Parathyroid adenoma (tissue), 2 donors: Measurements from ENCODE around the gene THSD4.

Source experiments
- H2AFZ ChIP-seq: fragments of 300-600 bp; sonication (generic); one replicate; pipeline ENCODE4 v1.7.0; 2017; ENCODE audit warnings: antibody characterized with exemption, mild to moderate bottlenecking
- H3K27ac ChIP-seq: fragments of 300-600 bp; sonication (generic); one replicate; pipeline ENCODE4 v1.7.0; 2017
- H3K27me3 ChIP-seq: fragments of 300-600 bp; sonication (generic); one replicate; pipeline ENCODE4 v1.7.0; 2017; ENCODE audit warnings: low read length; ENCODE audit not compliant: control insufficient read depth, insufficient read depth
- H3K36me3 ChIP-seq: fragments of 300-600 bp; sonication (generic); one replicate; pipeline ENCODE4 v1.7.0; 2017; ENCODE audit warnings: low read length; ENCODE audit not compliant: control insufficient read depth, insufficient read depth
- H3K4me1 ChIP-seq: fragments of 300-600 bp; sonication (generic); one replicate; pipeline ENCODE4 v1.7.0; 2017; ENCODE audit warnings: control low read depth
- H3K4me2 ChIP-seq: fragments of 300-600 bp; sonication (generic); one replicate; pipeline ENCODE4 v1.7.0; 2017; ENCODE audit warnings: low read length
- H3K4me3 ChIP-seq: fragments of 300-600 bp; sonication (generic); one replicate; pipeline ENCODE4 v1.7.0; 2017; ENCODE audit warnings: low read depth, low read length
- H3K79me2 ChIP-seq: fragments of 300-600 bp; sonication (generic); one replicate; pipeline ENCODE4 v1.7.0; 2017; ENCODE audit warnings: control low read depth
- H3K9ac ChIP-seq: fragments of 300-600 bp; sonication (generic); one replicate; pipeline ENCODE4 v1.7.0; 2017; ENCODE audit warnings: mild to moderate bottlenecking
- H3K9me3 ChIP-seq: fragments of 300-600 bp; sonication (generic); one replicate; pipeline ENCODE4 v1.7.0; 2017; ENCODE audit warnings: low read length; ENCODE audit not compliant: control insufficient read depth
- CTCF ChIP-seq: fragments of 300-600 bp; sonication (generic); IDR thresholded peaks from one replicate; pipeline ENCODE4 v1.7.0; 2017; ENCODE audit warnings: antibody characterized with exemption, mild to moderate bottlenecking
- donor health status: primary hyperparathyroidism.

THSD4 gene

GRCh38 chr15:71677352-71677751, 562.1 kb downstream of the THSD4 start:
- no peak overlapping the region for H3K4me2 ChIP-seq
- no peak for TF ChIP-seq CTCF
- H3K4me1 ChIP-seq: no peaks in the 10 kb centered on the region
- no peaks in the 10 kb centered on the region for H3K27me3 ChIP-seq
- peak overlapping the region; percentile 50 for H2AFZ ChIP-seq
- H3K4me3 ChIP-seq: no peak overlapping the region
- H3K9ac ChIP-seq: no peak overlapping the region
- no peaks in the 10 kb centered on the region for H3K36me3 ChIP-seq
- H3K27ac ChIP-seq: no peak overlapping the region
- H3K9me3 ChIP-seq: no peaks in the 10 kb centered on the region
- H3K79me2 ChIP-seq: no peaks in the 10 kb centered on the region

GRCh38 chr15:71677766-71678165, 562.5 kb downstream of the THSD4 start:
- Histone ChIP-seq H3K9me3 (no peaks in the 10 kb centered on the region), H3K4me3 (no peak overlapping the region), H3K4me1 (no peaks in the 10 kb centered on the region), H2AFZ (no peak overlapping the region), H3K36me3 (no peaks in the 10 kb centered on the region), H3K4me2 (no peak overlapping the region), H3K27ac (no peak overlapping the region), H3K9ac (no peak overlapping the region), H3K79me2 (no peaks in the 10 kb centered on the region), H3K27me3 (no peaks in the 10 kb centered on the region)
- no peak for TF ChIP-seq CTCF

GRCh38 chr15:71678191-71678590, 562.9 kb downstream of the THSD4 start:
- Histone ChIP-seq H2AFZ (no peak overlapping the region), H3K9ac (no peak overlapping the region), H3K9me3 (no peaks in the 10 kb centered on the region), H3K27me3 (no peaks in the 10 kb centered on the region), H3K36me3 (no peaks in the 10 kb centered on the region), H3K79me2 (no peaks in the 10 kb centered on the region), H3K4me3 (no peak overlapping the region), H3K27ac (no peak overlapping the region), H3K4me2 (no peak overlapping the region), H3K4me1 (no peaks in the 10 kb centered on the region)
- no peak for TF ChIP-seq CTCF

GRCh38 chr15:71678605-71679004, 563.3 kb downstream of the THSD4 start:
- Histone ChIP-seq H3K9ac (no peak overlapping the region), H3K79me2 (no peaks in the 10 kb centered on the region), H2AFZ (no peak overlapping the region), H3K9me3 (no peaks in the 10 kb centered on the region), H3K4me1 (no peaks in the 10 kb centered on the region), H3K4me3 (no peak overlapping the region), H3K27me3 (no peaks in the 10 kb centered on the region), H3K4me2 (no peak overlapping the region), H3K36me3 (no peaks in the 10 kb centered on the region), H3K27ac (no peak overlapping the region)
- no peak for TF ChIP-seq CTCF

GRCh38 chr15:71679223-71679792, 564.0 kb downstream of the THSD4 start:
- TF ChIP-seq CTCF: no peak

More at GRCh38 chr15:71679223-71679792, 564.0 kb downstream of the THSD4 start:
- Histone ChIP-seq H3K9ac (no peak overlapping the region), H3K36me3 (no peaks in the 10 kb centered on the region), H3K27me3 (no peaks in the 10 kb centered on the region), H3K4me3 (no peak overlapping the region), H3K27ac (no peak overlapping the region), H3K79me2 (no peaks in the 10 kb centered on the region), H3K4me1 (no peaks in the 10 kb centered on the region), H3K9me3 (no peaks in the 10 kb centered on the region), H2AFZ (no peak overlapping the region), H3K4me2 (no peak overlapping the region)
